GM23338 (cell line): ENCODE results near the gene FBXL20. TPM values are rescaled to one million over a fixed set of nuclear protein-coding genes. Genes with fewer than 3 reads are reported as not detected.

Source experiments
- ATAC-seq: fragments of 200-7000 bp; cut with Tn5 transposase; 3 replicates; pipeline ENCODE4 v1.9.1; 2020
- DNase-seq: peaks from one replicate; pipeline ENCODE4 v3.0.0-alpha.2; 2015; ENCODE audit warnings: low spot score
- H2AFZ ChIP-seq: fragments of 200-600 bp; sonication (generic); 2 replicates; pipeline ENCODE4 v1.8.0; 2016; ENCODE audit warnings: antibody characterized with exemption, mild to moderate bottlenecking, moderate library complexity
- H3F3A ChIP-seq: fragments of 200-600 bp; sonication (generic); replicated peaks from 2 replicates; pipeline ENCODE4 v1.8.0; 2017; ENCODE audit warnings: antibody characterized with exemption, mixed run types, low read depth
- H3K27ac ChIP-seq: fragments of 200-600 bp; sonication (generic); 2 replicates; pipeline ENCODE4 v1.6.1; 2016; ENCODE audit warnings: low read depth
- H3K27me3 ChIP-seq: fragments of 200-600 bp; sonication (generic); 2 replicates; pipeline ENCODE4 v1.8.0; 2016; ENCODE audit warnings: mild to moderate bottlenecking, mixed run types, moderate library complexity; ENCODE audit not compliant: insufficient read depth
- H3K36me3 ChIP-seq: fragments of 200-600 bp; sonication (generic); 2 replicates; pipeline ENCODE4 v1.8.0; 2016; ENCODE audit warnings: mild to moderate bottlenecking; ENCODE audit not compliant: insufficient read depth
- H3K4me1 ChIP-seq: fragments of 200-600 bp; sonication (generic); 2 replicates; pipeline ENCODE4 v1.8.0; 2016; ENCODE audit warnings: mild to moderate bottlenecking, moderate library complexity; ENCODE audit not compliant: insufficient read depth
- H3K4me2 ChIP-seq: fragments of 200-600 bp; sonication (generic); 2 replicates; pipeline ENCODE4 v1.7.1; 2017; ENCODE audit warnings: mixed run types
- H3K4me3 ChIP-seq: fragments of 200-600 bp; sonication (generic); 2 replicates; pipeline ENCODE4 v1.6.1; 2016; ENCODE audit warnings: mixed run types
- H3K79me2 ChIP-seq: fragments of 200-600 bp; sonication (generic); replicated peaks from 2 replicates; pipeline ENCODE4 v1.8.0; 2017; ENCODE audit warnings: mild to moderate bottlenecking; ENCODE audit not compliant: insufficient read depth
- H3K9me2 ChIP-seq: fragments of 200-600 bp; sonication (generic); 2 replicates; pipeline ENCODE4 v1.8.0; 2017; ENCODE audit not compliant: insufficient read depth
- H4K20me1 ChIP-seq: fragments of 200-600 bp; sonication (generic); replicated peaks from 2 replicates; pipeline ENCODE4 v1.8.0; 2017; ENCODE audit warnings: mild to moderate bottlenecking; ENCODE audit not compliant: insufficient read depth
- H3K27ac Mint-ChIP-seq: 2 replicates; pipeline ENCODE4 v1.8.0; 2020; ENCODE audit warnings: inconsistent platforms, mild to moderate bottlenecking, moderate library complexity, mixed read lengths
- H3K27me3 Mint-ChIP-seq: 3 replicates; pipeline ENCODE4 v1.8.0; 2022; ENCODE audit warnings: low read depth, mild to moderate bottlenecking, moderate library complexity, mixed read lengths, inconsistent platforms; ENCODE audit not compliant: insufficient read depth, poor library complexity
- H3K36me3 Mint-ChIP-seq: 3 replicates; pipeline ENCODE4 v1.8.0; 2021; ENCODE audit warnings: low read depth, mild to moderate bottlenecking, inconsistent platforms, moderate library complexity, mixed read lengths
- H3K4me1 Mint-ChIP-seq: 3 replicates; pipeline ENCODE4 v1.8.0; 2020; ENCODE audit warnings: mild to moderate bottlenecking, inconsistent platforms, mixed read lengths
- H3K4me3 Mint-ChIP-seq: 3 replicates; pipeline ENCODE4 v1.8.0; 2021; ENCODE audit warnings: moderate library complexity, mild to moderate bottlenecking, inconsistent platforms, mixed read lengths
- H3K9me3 Mint-ChIP-seq: 3 replicates; pipeline ENCODE4 v1.8.0; 2020; ENCODE audit warnings: moderate library complexity, mild to moderate bottlenecking, inconsistent platforms, mixed read lengths
- CREB1 ChIP-seq: fragments of 250-450 bp; sonication (Bioruptor Pico); IDR thresholded peaks from 2 replicates; pipeline ENCODE4 v1.5.0; 2020; ENCODE audit warnings: low read depth, mild to moderate bottlenecking, moderate library complexity
- EZH2phosphoT487 ChIP-seq: fragments of 200-600 bp; sonication (generic); IDR thresholded peaks from one replicate; pipeline ENCODE4 v1.8.1; 2018; ENCODE audit warnings: antibody characterized with exemption; ENCODE audit not compliant: unreplicated experiment
- STAT1 ChIP-seq: IDR thresholded peaks from one replicate; pipeline ENCODE4 v1.6.1; 2016; ENCODE audit warnings: antibody characterized with exemption; ENCODE audit not compliant: unreplicated experiment
- ZNF114 ChIP-seq: fragments of 250-450 bp; sonication (Bioruptor Pico); IDR thresholded peaks from 2 replicates; pipeline ENCODE4 v1.5.0; 2020; ENCODE audit warnings: mild to moderate bottlenecking, moderate library complexity
- polyA plus RNA-seq: library from polyadenylated mRNA; unstranded; fragments of >200 nt; fragmentation: Nextera tagmentation; extraction: Ambion mirVana; gene quantifications from 2 replicates; pipeline ENCODE4 v1.2.1, GENCODE V29; 2016
- total RNA-seq: library from RNA; depleted of rRNA; stranded (reverse); fragments of >200 nt; shearing (Covaris generic); gene quantifications from 2 replicates; pipeline ENCODE4 v1.2.3, GENCODE V29; 2014
- TF ChIP-seq, protein P1 (sequence below), 2 experiments: fragments of 200-600 bp in 1 of 2; sonication (generic) in 1 of 2; conservative IDR thresholded peaks; 2 replicates each; pipeline versions ENCODE4 v1.5.1 to v1.6.1; 2016 to 2017; ENCODE audit warnings: antibody characterized with exemption in 2 of 2, low read depth in 2 of 2, mild to moderate bottlenecking in 2 of 2, moderate library complexity in 1 of 2
- TF ChIP-seq, protein P2 (sequence below): IDR thresholded peaks from 2 replicates; pipeline ENCODE4 v1.6.1; 2016; ENCODE audit warnings: antibody characterized with exemption
- TF ChIP-seq, protein P3 (sequence below): fragments of 250-450 bp; sonication (Bioruptor Pico); IDR thresholded peaks from 2 replicates; pipeline ENCODE4 v1.5.0; 2020; ENCODE audit warnings: mild to moderate bottlenecking, moderate library complexity
- TF ChIP-seq, protein P4 (sequence below): IDR thresholded peaks from one replicate; pipeline ENCODE4 v1.6.1; 2018; ENCODE audit warnings: antibody characterized with exemption; ENCODE audit not compliant: unreplicated experiment

FBXL20 gene
- total and polyA plus RNA-seq, 2 experiments from 2014 or later, result 2.9 to 6.9 TPM

DNA sequence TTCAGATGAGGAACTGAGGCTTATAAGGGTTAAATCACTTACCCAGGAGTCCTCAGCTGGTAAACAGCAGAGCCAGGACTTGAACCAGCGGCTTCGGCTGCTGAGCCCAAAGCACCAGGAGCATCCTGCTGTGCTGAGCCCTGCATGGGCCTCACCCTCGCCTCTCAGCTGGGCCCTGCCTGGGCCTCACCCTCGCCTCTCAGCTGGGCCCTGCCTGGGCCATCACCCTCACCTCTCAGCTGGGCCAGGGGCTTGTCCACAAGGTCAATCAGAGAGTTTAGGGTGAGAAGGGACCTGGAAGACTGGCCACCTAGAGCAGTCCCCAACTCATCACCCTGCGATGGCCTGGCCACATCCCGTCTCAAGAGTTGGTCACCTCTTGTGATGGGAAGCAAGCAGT, 179.9 kb downstream of the FBXL20 start:
- Histone ChIP-seq H3K27me3 (peaks cover 57% of the 10 kb centered on the region), H3K27ac (no peak overlapping the region), H3K79me2 (no peaks in the 10 kb centered on the region), H3F3A (0 out of 2 replicates have a peak, but pooled peaks cover 8% of the 10 kb centered on the region), H4K20me1 (no peaks in the 10 kb centered on the region), H3K36me3 (no peaks in the 10 kb centered on the region), H3K4me1 (peaks cover 15% of the 10 kb centered on the region), H3K4me2 (no peak overlapping the region), H2AFZ (no peak overlapping the region), H3K4me3 (no peak overlapping the region), H3K9me2 (no peaks in the 10 kb centered on the region)
- DNase-seq, result no peak
- TF ChIP-seq, protein P1, sequence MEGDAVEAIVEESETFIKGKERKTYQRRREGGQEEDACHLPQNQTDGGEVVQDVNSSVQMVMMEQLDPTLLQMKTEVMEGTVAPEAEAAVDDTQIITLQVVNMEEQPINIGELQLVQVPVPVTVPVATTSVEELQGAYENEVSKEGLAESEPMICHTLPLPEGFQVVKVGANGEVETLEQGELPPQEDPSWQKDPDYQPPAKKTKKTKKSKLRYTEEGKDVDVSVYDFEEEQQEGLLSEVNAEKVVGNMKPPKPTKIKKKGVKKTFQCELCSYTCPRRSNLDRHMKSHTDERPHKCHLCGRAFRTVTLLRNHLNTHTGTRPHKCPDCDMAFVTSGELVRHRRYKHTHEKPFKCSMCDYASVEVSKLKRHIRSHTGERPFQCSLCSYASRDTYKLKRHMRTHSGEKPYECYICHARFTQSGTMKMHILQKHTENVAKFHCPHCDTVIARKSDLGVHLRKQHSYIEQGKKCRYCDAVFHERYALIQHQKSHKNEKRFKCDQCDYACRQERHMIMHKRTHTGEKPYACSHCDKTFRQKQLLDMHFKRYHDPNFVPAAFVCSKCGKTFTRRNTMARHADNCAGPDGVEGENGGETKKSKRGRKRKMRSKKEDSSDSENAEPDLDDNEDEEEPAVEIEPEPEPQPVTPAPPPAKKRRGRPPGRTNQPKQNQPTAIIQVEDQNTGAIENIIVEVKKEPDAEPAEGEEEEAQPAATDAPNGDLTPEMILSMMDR (conservative IDR thresholded peaks at IDR 0.05; ENCODE audit: low read depth in 2 of 2), result no peak
- TF ChIP-seq CREB1 (no peak), STAT1 (no peak), ZNF114 (CRISPR knock-in tag) (no peak)
- TF ChIP-seq, protein P2, sequence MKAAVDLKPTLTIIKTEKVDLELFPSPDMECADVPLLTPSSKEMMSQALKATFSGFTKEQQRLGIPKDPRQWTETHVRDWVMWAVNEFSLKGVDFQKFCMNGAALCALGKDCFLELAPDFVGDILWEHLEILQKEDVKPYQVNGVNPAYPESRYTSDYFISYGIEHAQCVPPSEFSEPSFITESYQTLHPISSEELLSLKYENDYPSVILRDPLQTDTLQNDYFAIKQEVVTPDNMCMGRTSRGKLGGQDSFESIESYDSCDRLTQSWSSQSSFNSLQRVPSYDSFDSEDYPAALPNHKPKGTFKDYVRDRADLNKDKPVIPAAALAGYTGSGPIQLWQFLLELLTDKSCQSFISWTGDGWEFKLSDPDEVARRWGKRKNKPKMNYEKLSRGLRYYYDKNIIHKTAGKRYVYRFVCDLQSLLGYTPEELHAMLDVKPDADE, result no peak
- peaks cover 22% of the 10 kb centered on the region for H3K4me1 Mint-ChIP-seq
- H3K27me3 Mint-ChIP-seq, result peaks cover 55% of the 10 kb centered on the region
- H3K4me3 Mint-ChIP-seq, result no peak overlapping the region
- ATAC-seq, result no peak
- no peak overlapping the region for H3K27ac Mint-ChIP-seq
- no peaks in the 10 kb centered on the region; the same call in 2 of the 3 replicates for H3K9me3 Mint-ChIP-seq
- H3K36me3 Mint-ChIP-seq, result no peaks in the 10 kb centered on the region; the same call in 2 of the 3 replicates

DNA sequence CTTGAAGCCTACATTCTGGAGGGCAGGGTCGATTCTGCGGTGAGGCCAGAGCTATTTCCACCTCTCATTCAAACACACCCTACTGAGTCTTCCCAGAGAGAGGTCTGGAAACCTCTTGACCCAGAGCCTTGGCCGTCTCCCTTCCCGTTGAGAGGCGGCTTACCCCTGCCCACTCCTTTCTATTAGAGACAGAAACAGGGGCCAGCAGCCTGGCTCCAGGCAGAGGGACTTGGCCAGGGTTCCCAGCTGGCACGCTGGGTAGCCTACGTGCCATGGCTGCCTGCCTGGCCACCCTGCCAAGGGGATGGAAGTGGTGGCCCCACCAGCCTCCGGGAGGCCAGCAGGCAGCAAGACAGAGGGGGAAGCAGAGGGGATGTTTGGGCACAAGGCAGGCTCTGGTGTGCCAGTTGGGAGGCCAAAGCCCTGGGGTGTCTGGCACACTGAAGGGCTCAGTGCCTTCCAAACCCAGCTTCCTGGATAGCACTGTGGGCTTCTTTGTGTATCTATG, 181.7 kb downstream of the FBXL20 start:
- no peak overlapping the region for H2AFZ ChIP-seq
- 0 out of 2 replicates have a peak, but pooled peaks cover 8% of the 10 kb centered on the region for H3F3A ChIP-seq
- no peak overlapping the region for H3K4me3 Mint-ChIP-seq
- H3K79me2 ChIP-seq, result no peaks in the 10 kb centered on the region
- DNase-seq (no peak), ATAC-seq (no peak)
- H3K27ac ChIP-seq, result no peak overlapping the region
- H3K4me2 ChIP-seq, result no peak overlapping the region
- H3K27me3 ChIP-seq, result peaks cover 44% of the 10 kb centered on the region
- no peak overlapping the region for H3K4me3 ChIP-seq
- no peak overlapping the region for H3K27ac Mint-ChIP-seq
- no peaks in the 10 kb centered on the region for H3K36me3 ChIP-seq
- no peaks in the 10 kb centered on the region for H3K9me2 ChIP-seq
- H3K9me3 Mint-ChIP-seq, result no peaks in the 10 kb centered on the region; the same call in 2 of the 3 replicates
- no peaks in the 10 kb centered on the region; the same call in 2 of the 3 replicates for H3K36me3 Mint-ChIP-seq
- H3K27me3 Mint-ChIP-seq, result peaks cover 46% of the 10 kb centered on the region
- peaks cover 15% of the 10 kb centered on the region for H3K4me1 ChIP-seq
- H4K20me1 ChIP-seq, result no peaks in the 10 kb centered on the region
- peaks cover 17% of the 10 kb centered on the region for H3K4me1 Mint-ChIP-seq
- no peak for TF ChIP-seq STAT1
- no peak for TF ChIP-seq ZNF114 (CRISPR knock-in tag)
- TF ChIP-seq, protein P3, sequence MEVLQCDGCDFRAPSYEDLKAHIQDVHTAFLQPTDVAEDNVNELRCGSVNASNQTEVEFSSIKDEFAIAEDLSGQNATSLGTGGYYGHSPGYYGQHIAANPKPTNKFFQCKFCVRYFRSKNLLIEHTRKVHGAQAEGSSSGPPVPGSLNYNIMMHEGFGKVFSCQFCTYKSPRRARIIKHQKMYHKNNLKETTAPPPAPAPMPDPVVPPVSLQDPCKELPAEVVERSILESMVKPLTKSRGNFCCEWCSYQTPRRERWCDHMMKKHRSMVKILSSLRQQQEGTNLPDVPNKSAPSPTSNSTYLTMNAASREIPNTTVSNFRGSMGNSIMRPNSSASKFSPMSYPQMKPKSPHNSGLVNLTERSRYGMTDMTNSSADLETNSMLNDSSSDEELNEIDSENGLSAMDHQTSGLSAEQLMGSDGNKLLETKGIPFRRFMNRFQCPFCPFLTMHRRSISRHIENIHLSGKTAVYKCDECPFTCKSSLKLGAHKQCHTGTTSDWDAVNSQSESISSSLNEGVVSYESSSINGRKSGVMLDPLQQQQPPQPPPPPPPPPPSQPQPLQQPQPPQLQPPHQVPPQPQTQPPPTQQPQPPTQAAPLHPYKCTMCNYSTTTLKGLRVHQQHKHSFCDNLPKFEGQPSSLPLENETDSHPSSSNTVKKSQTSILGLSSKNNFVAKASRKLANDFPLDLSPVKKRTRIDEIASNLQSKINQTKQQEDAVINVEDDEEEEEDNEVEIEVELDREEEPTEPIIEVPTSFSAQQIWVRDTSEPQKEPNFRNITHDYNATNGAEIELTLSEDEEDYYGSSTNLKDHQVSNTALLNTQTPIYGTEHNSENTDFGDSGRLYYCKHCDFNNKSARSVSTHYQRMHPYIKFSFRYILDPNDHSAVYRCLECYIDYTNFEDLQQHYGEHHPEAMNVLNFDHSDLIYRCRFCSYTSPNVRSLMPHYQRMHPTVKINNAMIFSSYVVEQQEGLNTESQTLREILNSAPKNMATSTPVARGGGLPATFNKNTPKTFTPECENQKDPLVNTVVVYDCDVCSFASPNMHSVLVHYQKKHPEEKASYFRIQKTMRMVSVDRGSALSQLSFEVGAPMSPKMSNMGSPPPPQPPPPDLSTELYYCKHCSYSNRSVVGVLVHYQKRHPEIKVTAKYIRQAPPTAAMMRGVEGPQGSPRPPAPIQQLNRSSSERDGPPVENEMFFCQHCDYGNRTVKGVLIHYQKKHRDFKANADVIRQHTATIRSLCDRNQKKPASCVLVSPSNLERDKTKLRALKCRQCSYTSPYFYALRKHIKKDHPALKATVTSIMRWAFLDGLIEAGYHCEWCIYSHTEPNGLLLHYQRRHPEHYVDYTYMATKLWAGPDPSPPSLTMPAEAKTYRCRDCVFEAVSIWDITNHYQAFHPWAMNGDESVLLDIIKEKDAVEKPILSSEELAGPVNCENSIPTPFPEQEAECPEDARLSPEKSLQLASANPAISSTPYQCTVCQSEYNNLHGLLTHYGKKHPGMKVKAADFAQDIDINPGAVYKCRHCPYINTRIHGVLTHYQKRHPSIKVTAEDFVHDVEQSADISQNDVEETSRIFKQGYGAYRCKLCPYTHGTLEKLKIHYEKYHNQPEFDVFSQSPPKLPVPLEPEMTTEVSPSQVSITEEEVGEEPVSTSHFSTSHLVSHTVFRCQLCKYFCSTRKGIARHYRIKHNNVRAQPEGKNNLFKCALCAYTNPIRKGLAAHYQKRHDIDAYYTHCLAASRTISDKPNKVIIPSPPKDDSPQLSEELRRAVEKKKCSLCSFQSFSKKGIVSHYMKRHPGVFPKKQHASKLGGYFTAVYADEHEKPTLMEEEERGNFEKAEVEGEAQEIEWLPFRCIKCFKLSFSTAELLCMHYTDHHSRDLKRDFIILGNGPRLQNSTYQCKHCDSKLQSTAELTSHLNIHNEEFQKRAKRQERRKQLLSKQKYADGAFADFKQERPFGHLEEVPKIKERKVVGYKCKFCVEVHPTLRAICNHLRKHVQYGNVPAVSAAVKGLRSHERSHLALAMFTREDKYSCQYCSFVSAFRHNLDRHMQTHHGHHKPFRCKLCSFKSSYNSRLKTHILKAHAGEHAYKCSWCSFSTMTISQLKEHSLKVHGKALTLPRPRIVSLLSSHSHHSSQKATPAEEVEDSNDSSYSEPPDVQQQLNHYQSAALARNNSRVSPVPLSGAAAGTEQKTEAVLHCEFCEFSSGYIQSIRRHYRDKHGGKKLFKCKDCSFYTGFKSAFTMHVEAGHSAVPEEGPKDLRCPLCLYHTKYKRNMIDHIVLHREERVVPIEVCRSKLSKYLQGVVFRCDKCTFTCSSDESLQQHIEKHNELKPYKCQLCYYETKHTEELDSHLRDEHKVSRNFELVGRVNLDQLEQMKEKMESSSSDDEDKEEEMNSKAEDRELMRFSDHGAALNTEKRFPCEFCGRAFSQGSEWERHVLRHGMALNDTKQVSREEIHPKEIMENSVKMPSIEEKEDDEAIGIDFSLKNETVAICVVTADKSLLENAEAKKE (CRISPR knock-in tag), result no peak
- no peak for TF ChIP-seq EZH2phosphoT487
- TF ChIP-seq, protein P4, sequence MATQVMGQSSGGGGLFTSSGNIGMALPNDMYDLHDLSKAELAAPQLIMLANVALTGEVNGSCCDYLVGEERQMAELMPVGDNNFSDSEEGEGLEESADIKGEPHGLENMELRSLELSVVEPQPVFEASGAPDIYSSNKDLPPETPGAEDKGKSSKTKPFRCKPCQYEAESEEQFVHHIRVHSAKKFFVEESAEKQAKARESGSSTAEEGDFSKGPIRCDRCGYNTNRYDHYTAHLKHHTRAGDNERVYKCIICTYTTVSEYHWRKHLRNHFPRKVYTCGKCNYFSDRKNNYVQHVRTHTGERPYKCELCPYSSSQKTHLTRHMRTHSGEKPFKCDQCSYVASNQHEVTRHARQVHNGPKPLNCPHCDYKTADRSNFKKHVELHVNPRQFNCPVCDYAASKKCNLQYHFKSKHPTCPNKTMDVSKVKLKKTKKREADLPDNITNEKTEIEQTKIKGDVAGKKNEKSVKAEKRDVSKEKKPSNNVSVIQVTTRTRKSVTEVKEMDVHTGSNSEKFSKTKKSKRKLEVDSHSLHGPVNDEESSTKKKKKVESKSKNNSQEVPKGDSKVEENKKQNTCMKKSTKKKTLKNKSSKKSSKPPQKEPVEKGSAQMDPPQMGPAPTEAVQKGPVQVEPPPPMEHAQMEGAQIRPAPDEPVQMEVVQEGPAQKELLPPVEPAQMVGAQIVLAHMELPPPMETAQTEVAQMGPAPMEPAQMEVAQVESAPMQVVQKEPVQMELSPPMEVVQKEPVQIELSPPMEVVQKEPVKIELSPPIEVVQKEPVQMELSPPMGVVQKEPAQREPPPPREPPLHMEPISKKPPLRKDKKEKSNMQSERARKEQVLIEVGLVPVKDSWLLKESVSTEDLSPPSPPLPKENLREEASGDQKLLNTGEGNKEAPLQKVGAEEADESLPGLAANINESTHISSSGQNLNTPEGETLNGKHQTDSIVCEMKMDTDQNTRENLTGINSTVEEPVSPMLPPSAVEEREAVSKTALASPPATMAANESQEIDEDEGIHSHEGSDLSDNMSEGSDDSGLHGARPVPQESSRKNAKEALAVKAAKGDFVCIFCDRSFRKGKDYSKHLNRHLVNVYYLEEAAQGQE, result no peak
- no peak for TF ChIP-seq CREB1
